IMR-90 (cell line): ENCODE measurements around the gene FASLG. TPM values are rescaled to one million over a fixed set of nuclear protein-coding genes. Genes with fewer than 3 reads are reported as not detected.

Source experiments
- ATAC-seq: fragments of 200-7000 bp; cut with Tn5 transposase; 2 replicates; pipeline ENCODE4 v1.9.1; 2020; ENCODE audit warnings: low read depth, mild to moderate bottlenecking, moderate library complexity
- BruUV-seq: library from RNA; stranded (reverse); fragments of 400-500 nt; replicated peaks from 2 replicates; lab custom pipeline; 2021; lab: Mats Ljungman, UMichigan
- CTCF ChIA-PET: fragments of 300-600 bp; formaldehyde crosslinking; extraction: SDS; loops from one replicate; lab custom pipeline; 2021; ENCODE audit warnings: antibody characterized with exemption; lab: Yijun Ruan, JAX
- POLR2A ChIA-PET: fragments of 300-600 bp; sonication (Branson Sonifier 250); formaldehyde crosslinking; loops from one replicate; lab custom pipeline; 2022; ENCODE audit warnings: antibody characterized with exemption; ENCODE audit not compliant: unreplicated experiment; lab: Charles Lee
- DNase-seq: peaks from one replicate; pipeline ENCODE4 v3.0.0; 2013
- H2AFZ ChIP-seq: replicated peaks from 2 replicates; pipeline ENCODE3; 2013; ENCODE audit warnings: low read length, mild to moderate bottlenecking; ENCODE audit not compliant: poor library complexity
- H2AK5ac ChIP-seq: 2 replicates; pipeline ENCODE4 v1.6.1; 2013; ENCODE audit warnings: low read depth, low read length, inconsistent platforms
- H2AK9ac ChIP-seq: replicated peaks from 2 replicates; pipeline ENCODE3; 2013; ENCODE audit warnings: mild to moderate bottlenecking, low read depth, low read length, moderate library complexity; ENCODE audit not compliant: poor library complexity
- H2BK120ac ChIP-seq: 2 replicates; pipeline ENCODE4 v1.6.1; 2013; ENCODE audit warnings: low read depth, low read length, inconsistent platforms
- H2BK15ac ChIP-seq: 3 replicates; pipeline ENCODE4 v1.6.1; 2013; ENCODE audit warnings: low read depth, low read length, inconsistent platforms
- H2BK20ac ChIP-seq: 2 replicates; pipeline ENCODE4 v1.6.1; 2013; ENCODE audit warnings: low read depth, mild to moderate bottlenecking, inconsistent platforms, low read length, moderate library complexity
- H2BK5ac ChIP-seq: 2 replicates; pipeline ENCODE4 v1.6.1; 2013; ENCODE audit warnings: mild to moderate bottlenecking, low read depth, low read length, inconsistent platforms; ENCODE audit not compliant: poor library complexity, severe bottlenecking
- H3K14ac ChIP-seq: replicated peaks from 2 replicates; pipeline ENCODE4 v1.6.1; 2013; ENCODE audit warnings: low read depth, low read length, inconsistent platforms
- H3K18ac ChIP-seq: 2 replicates; pipeline ENCODE4 v1.6.1; 2013; ENCODE audit warnings: low read depth, low read length, control low read depth
- H3K23ac ChIP-seq: 2 replicates; pipeline ENCODE4 v1.6.1; 2013; ENCODE audit warnings: low read depth, low read length, inconsistent platforms
- H3K27ac ChIP-seq: 2 replicates; pipeline ENCODE4 v1.5.1; 2013; ENCODE audit warnings: mild to moderate bottlenecking, control low read depth, low read length; ENCODE audit not compliant: insufficient read depth
- H3K27me3 ChIP-seq: 2 replicates; pipeline ENCODE4 v1.6.1; 2013; ENCODE audit warnings: low read length; ENCODE audit not compliant: control insufficient read depth, insufficient read depth
- H3K36me3 ChIP-seq: 2 replicates; pipeline ENCODE4 v1.6.1; 2013; ENCODE audit warnings: low read length, mixed read lengths; ENCODE audit not compliant: control insufficient read depth, insufficient read depth
- H3K4ac ChIP-seq: 2 replicates; pipeline ENCODE4 v1.6.1; 2013; ENCODE audit warnings: low read depth, low read length, inconsistent platforms
- H3K4me1 ChIP-seq: 2 replicates; pipeline ENCODE4 v1.6.1; 2013; ENCODE audit warnings: low read length, mixed read lengths; ENCODE audit not compliant: control insufficient read depth, insufficient read depth
- H3K4me2 ChIP-seq: 2 replicates; pipeline ENCODE4 v1.6.1; 2013; ENCODE audit warnings: low read depth, mild to moderate bottlenecking, control low read depth, low read length, moderate library complexity
- H3K4me3 ChIP-seq: 2 replicates; pipeline ENCODE4 v1.5.1; 2013; ENCODE audit warnings: low read depth, mild to moderate bottlenecking, control low read depth, low read length, moderate library complexity; ENCODE audit not compliant: insufficient read depth
- H3K56ac ChIP-seq: 2 replicates; pipeline ENCODE4 v1.6.1; 2013; ENCODE audit warnings: low read length, inconsistent platforms; ENCODE audit not compliant: insufficient read depth; ENCODE audit errors: extremely low read depth
- H3K79me1 ChIP-seq, 2 experiments: 2 replicates each; pipeline ENCODE4 v1.6.1; 2013; ENCODE audit warnings: low read length in 2 of 2, inconsistent platforms in 1 of 2, low read depth in 1 of 2
- H3K9ac ChIP-seq: 2 replicates; pipeline ENCODE4 v1.6.1; 2013; ENCODE audit warnings: low read depth, low read length, control low read depth
- H3K9me1 ChIP-seq: 2 replicates; pipeline ENCODE4 v1.6.1; 2013; ENCODE audit warnings: low read length, inconsistent platforms; ENCODE audit not compliant: insufficient read depth
- H3K9me3 ChIP-seq: 2 replicates; pipeline ENCODE4 v1.6.1; 2013; ENCODE audit warnings: low read length; ENCODE audit not compliant: control insufficient read depth, insufficient read depth
- H4K20me1 ChIP-seq: 2 replicates; pipeline ENCODE4 v1.6.1; 2013; ENCODE audit warnings: low read length, inconsistent platforms; ENCODE audit not compliant: insufficient read depth
- H4K5ac ChIP-seq: 2 replicates; pipeline ENCODE4 v1.6.1; 2013; ENCODE audit warnings: mild to moderate bottlenecking, low read depth, low read length, control low read depth
- H4K8ac ChIP-seq, 2 experiments: 2 replicates each; pipeline ENCODE4 v1.6.1; 2013; ENCODE audit warnings: low read depth in 2 of 2, low read length in 2 of 2, control low read depth in 1 of 2, inconsistent platforms in 1 of 2
- H4K91ac ChIP-seq: 2 replicates; pipeline ENCODE4 v1.6.1; 2013; ENCODE audit warnings: low read depth, low read length, inconsistent platforms; ENCODE audit not compliant: insufficient read depth
- BHLHE40 ChIP-seq: fragments of 150-350 bp; IDR thresholded peaks from 2 replicates; pipeline ENCODE4 v1.6.1; 2016; ENCODE audit warnings: mild to moderate bottlenecking, low read depth, low read length
- CEBPB ChIP-seq: IDR thresholded peaks from 2 replicates; pipeline ENCODE4 v1.6.1; 2012; ENCODE audit warnings: low read depth, low read length, improper control_type of control experiment
- CHD1 ChIP-seq: IDR thresholded peaks from 2 replicates; pipeline ENCODE4 v1.6.1; 2012; ENCODE audit warnings: low read depth, low read length, improper control_type of control experiment
- ELK1 ChIP-seq: fragments of 150-350 bp; IDR thresholded peaks from 2 replicates; pipeline ENCODE4 v1.6.1; 2016; ENCODE audit warnings: low read depth, mild to moderate bottlenecking, low read length, moderate library complexity, borderline replicate concordance
- FOS ChIP-seq: fragments of 150-350 bp; IDR thresholded peaks from 2 replicates; pipeline ENCODE4 v1.6.1; 2016; ENCODE audit warnings: low read depth, low read length
- MAZ ChIP-seq: IDR thresholded peaks from 2 replicates; pipeline ENCODE4 v1.6.1; 2012; ENCODE audit warnings: low read depth, mild to moderate bottlenecking, low read length, improper control_type of control experiment, moderate library complexity, borderline replicate concordance
- NFE2L2 ChIP-seq: fragments of 150-350 bp; IDR thresholded peaks from 2 replicates; pipeline ENCODE4 v1.6.1; 2016; ENCODE audit warnings: low read depth, mild to moderate bottlenecking, low read length
- POLR2A ChIP-seq: IDR thresholded peaks from 2 replicates; pipeline ENCODE4 v1.6.1; 2012; ENCODE audit warnings: mild to moderate bottlenecking, low read depth, low read length
- RAD21 ChIP-seq: IDR thresholded peaks from 2 replicates; pipeline ENCODE4 v1.6.1; 2012; ENCODE audit warnings: low read length, improper control_type of control experiment
- RCOR1 ChIP-seq: IDR thresholded peaks from 2 replicates; pipeline ENCODE4 v1.6.1; 2012; ENCODE audit warnings: mild to moderate bottlenecking, low read length, improper control_type of control experiment; ENCODE audit not compliant: insufficient replicate concordance
- SMC3 ChIP-seq: fragments of 150-350 bp; IDR thresholded peaks from 2 replicates; pipeline ENCODE4 v1.6.1; 2016; ENCODE audit warnings: low read depth, mild to moderate bottlenecking, antibody characterized with exemption, low read length, moderate library complexity
- USF2 ChIP-seq: fragments of 150-350 bp; IDR thresholded peaks from 2 replicates; pipeline ENCODE4 v1.6.1; 2017; ENCODE audit warnings: mild to moderate bottlenecking, antibody characterized with exemption, low read length, low read depth
- whole genome bisulfite sequencing, 2 experiments: methylation state at CpG; one replicate each; pipeline versions ENCODE4 v1.1.5 to v1.1.7; 2013; ENCODE audit warnings: missing lambda C conversion rate in 2 of 2; ENCODE audit not compliant: insufficient read length in 1 of 2; ENCODE audit errors: extremely low coverage in 2 of 2; 5-methylcytosine and 5-hydroxymethylcytosine counted together
- dilution Hi-C: fragments of 300-500 bp; cut with HindIII; formaldehyde crosslinking; loops from one replicate; pipeline ENCODE4 v1.14.3; 2018; ENCODE audit warnings: low sequenced_read_pairs; ENCODE audit not compliant: unreplicated experiment
- in situ Hi-C: fragments of 300-500 bp; cut with MboI; formaldehyde crosslinking; loops from 3 replicates; pipeline ENCODE4 v1.14.3; 2019; ENCODE audit warnings: low sequenced_read_pairs, inconsistent platforms, mixed read lengths
- intact Hi-C: fragments of 100-400 bp; cut with micrococcal nuclease; formaldehyde crosslinking; loops from 2 replicates; pipeline ENCODE4 v1.10.0; 2022
- polyA plus RNA-seq, 3 experiments: library from polyadenylated mRNA; depleted of rRNA; stranded (reverse); fragments of >200 nt; gene quantifications; 2 replicates each; pipeline ENCODE4 v1.2.3, GENCODE V29; 2012; ENCODE audit warnings: low replicate concordance in 1 of 3
- total RNA-seq: library from RNA; depleted of rRNA; stranded (reverse); fragments of >200 nt; gene quantifications from 2 replicates; pipeline ENCODE4 v1.2.3, GENCODE V29; 2012

FASLG gene
- total and polyA plus RNA-seq, 2 of the 4 experiments (the other 2 are of a cell fraction): 0.14 to 0.18 TPM

- CTCF ChIA-PET: no interaction called here
- H4K5ac ChIP-seq: no peak overlapping the region
- dilution Hi-C loops (no loop called here), in situ Hi-C loops (no loop called here), intact Hi-C loops (no loop called here)
- H4K8ac ChIP-seq: no peak overlapping the region
- ATAC-seq (no peak), DNase-seq (no peak)
- no peak overlapping the region for H2BK120ac ChIP-seq
- no peaks in the 10 kb centered on the region for H4K20me1 ChIP-seq
- POLR2A ChIA-PET: no interaction called here
- H2AFZ ChIP-seq: no peak overlapping the region
- no peak overlapping the region for H3K4me2 ChIP-seq
- no peak overlapping the region for H4K91ac ChIP-seq
- no peak overlapping the region for H3K27ac ChIP-seq
- no peaks in the 10 kb centered on the region for H3K4me1 ChIP-seq
- no peak overlapping the region for H3K14ac ChIP-seq
- no peaks in the 10 kb centered on the region for H3K9me1 ChIP-seq
- H3K9ac ChIP-seq: no peak overlapping the region
- H3K27me3 ChIP-seq: no peaks in the 10 kb centered on the region
- H3K18ac ChIP-seq: no peak overlapping the region
- no peak overlapping the region for H2AK9ac ChIP-seq
- no peak overlapping the region for H2BK15ac ChIP-seq
- no peak overlapping the region for H3K56ac ChIP-seq
- H3K79me1 ChIP-seq: no peaks in the 10 kb centered on the region
- H3K36me3 ChIP-seq: 0 out of 2 replicates have a peak, but pooled peaks cover 2% of the 10 kb centered on the region
- H3K9me3 ChIP-seq: peaks cover 24% of the 10 kb centered on the region
- no peak overlapping the region for H3K4ac ChIP-seq
- H3K23ac ChIP-seq: no peak overlapping the region
- no peak overlapping the region for H2BK5ac ChIP-seq
- no peak overlapping the region for H2BK20ac ChIP-seq
- no peak overlapping the region for H3K4me3 ChIP-seq
- no CpG with 5 or more reads among the region's 3 CpGs for WGBS, 2 experiments
- no TSS peak for BruUV-seq
- no peak for TF ChIP-seq FOS
- no peak for TF ChIP-seq SMC3
- no peak for TF ChIP-seq ELK1
- no peak for TF ChIP-seq USF2
- TF ChIP-seq CHD1: no peak
- TF ChIP-seq POLR2A: no peak
- no peak for TF ChIP-seq RAD21
- no peak for TF ChIP-seq RCOR1
- TF ChIP-seq CEBPB: no peak
- no peak for TF ChIP-seq MAZ
- TF ChIP-seq BHLHE40: no peak
- no peak for TF ChIP-seq NFE2L2
- no peak overlapping the region for H2AK5ac ChIP-seq
These were observed 42.3 kb upstream of the FASLG start for GRCh38 chr1:172616636-172617035.
